Loucy (cell line): ENCODE data around the gene TENM3.

Source experiments
- H2AFZ ChIP-seq: fragments of 200-600 bp; sonication (generic); 2 replicates; pipeline ENCODE4 v1.6.0; 2016; ENCODE audit warnings: antibody characterized with exemption, mild to moderate bottlenecking, low read length, moderate library complexity
- H3F3A ChIP-seq: fragments of 200-600 bp; 2 replicates; pipeline ENCODE4 v1.6.0; 2016; ENCODE audit warnings: antibody characterized with exemption, low read depth, mild to moderate bottlenecking
- H3K27me3 ChIP-seq: fragments of 200-600 bp; sonication (generic); 2 replicates; pipeline ENCODE4 v1.6.1; 2014; ENCODE audit warnings: low read length, mild to moderate bottlenecking; ENCODE audit not compliant: insufficient read depth, poor library complexity, severe bottlenecking
- H3K36me3 ChIP-seq: fragments of 200-600 bp; sonication (generic); 2 replicates; pipeline ENCODE4 v1.6.1; 2016; ENCODE audit warnings: low read length; ENCODE audit not compliant: insufficient read depth
- H3K4me1 ChIP-seq: fragments of 200-600 bp; sonication (generic); 2 replicates; pipeline ENCODE4 v1.5.1; 2014; ENCODE audit warnings: low read length, mild to moderate bottlenecking; ENCODE audit not compliant: insufficient read depth, poor library complexity, severe bottlenecking
- H3K4me2 ChIP-seq: fragments of 200-600 bp; sonication (generic); 2 replicates; pipeline ENCODE4 v1.6.0; 2014; ENCODE audit warnings: antibody characterized with exemption, low read length, low read depth, mild to moderate bottlenecking; ENCODE audit not compliant: poor library complexity, severe bottlenecking
- H3K4me3 ChIP-seq: fragments of 200-600 bp; sonication (generic); 2 replicates; pipeline ENCODE4 v1.5.1; 2014; ENCODE audit warnings: low read length, mild to moderate bottlenecking, mixed read lengths; ENCODE audit not compliant: poor library complexity, severe bottlenecking
- H3K79me2 ChIP-seq: fragments of 200-600 bp; sonication (generic); 2 replicates; pipeline ENCODE4 v1.6.1; 2014; ENCODE audit warnings: low read length; ENCODE audit not compliant: insufficient read depth
- H3K9ac ChIP-seq: fragments of 200-600 bp; sonication (generic); 2 replicates; pipeline ENCODE4 v1.6.0; 2014; ENCODE audit warnings: mild to moderate bottlenecking, low read depth, low read length, moderate library complexity; ENCODE audit not compliant: poor library complexity, severe bottlenecking
- H3K9me2 ChIP-seq: fragments of 200-600 bp; sonication (generic); replicated peaks from 2 replicates; pipeline ENCODE4 v1.6.1; 2016; ENCODE audit warnings: low read depth, low read length, mixed read lengths
- H3K9me3 ChIP-seq: fragments of 200-600 bp; sonication (generic); 2 replicates; pipeline ENCODE4 v1.6.1; 2014; ENCODE audit warnings: mild to moderate bottlenecking, antibody characterized with exemption, low read length, low read depth; ENCODE audit not compliant: insufficient read depth
- H4K20me1 ChIP-seq: fragments of 200-600 bp; sonication (generic); 2 replicates; pipeline ENCODE4 v1.6.0; 2014; ENCODE audit warnings: antibody characterized with exemption, low read length, mild to moderate bottlenecking; ENCODE audit not compliant: insufficient read depth, poor library complexity, severe bottlenecking
- CTCF ChIP-seq: fragments of 200-600 bp; sonication (generic); conservative IDR thresholded peaks from 2 replicates; pipeline ENCODE4 v1.5.1; 2014; ENCODE audit warnings: mild to moderate bottlenecking, antibody characterized with exemption, low read length
- EZH2phosphoT487 ChIP-seq: fragments of 200-600 bp; IDR thresholded peaks from 2 replicates; pipeline ENCODE4 v1.6.1; 2018; ENCODE audit warnings: antibody characterized with exemption, mild to moderate bottlenecking, moderate library complexity, borderline replicate concordance

TENM3 gene

GRCh38 chr4:182778222-182778982, 535.2 kb downstream of the TENM3 start:
- no peaks in the 10 kb centered on the region for H3K4me1 ChIP-seq
- TF ChIP-seq CTCF (no peak), EZH2phosphoT487 (no peak)
- no peaks in the 10 kb centered on the region for H3K9me3 ChIP-seq
- no peaks in the 10 kb centered on the region for H3K36me3 ChIP-seq
- H3K79me2 ChIP-seq, result no peaks in the 10 kb centered on the region
- H3F3A ChIP-seq, result no peaks in the 10 kb centered on the region
- H3K4me2 ChIP-seq, result no peak overlapping the region
- no peaks in the 10 kb centered on the region for H3K27me3 ChIP-seq
- H4K20me1 ChIP-seq, result no peaks in the 10 kb centered on the region
- no peaks in the 10 kb centered on the region for H3K9me2 ChIP-seq
- H3K4me3 ChIP-seq, result no peak overlapping the region
- no peak overlapping the region for H3K9ac ChIP-seq
- H2AFZ ChIP-seq, result no peak overlapping the region

GRCh38 chr4:182786991-182787390, 543.8 kb downstream of the TENM3 start:
- no peaks in the 10 kb centered on the region for H3K27me3 ChIP-seq
- no peak overlapping the region for H2AFZ ChIP-seq
- H3K9me2 ChIP-seq, result no peaks in the 10 kb centered on the region
- no peaks in the 10 kb centered on the region for H3K4me1 ChIP-seq
- no peaks in the 10 kb centered on the region for H4K20me1 ChIP-seq
- no peaks in the 10 kb centered on the region for H3K36me3 ChIP-seq
- TF ChIP-seq CTCF (no peak), EZH2phosphoT487 (no peak)
- H3K9ac ChIP-seq, result no peak overlapping the region
- no peak overlapping the region for H3K4me2 ChIP-seq
- no peaks in the 10 kb centered on the region for H3K79me2 ChIP-seq
- no peaks in the 10 kb centered on the region for H3F3A ChIP-seq
- H3K4me3 ChIP-seq, result no peak overlapping the region
- H3K9me3 ChIP-seq, result no peaks in the 10 kb centered on the region

- H3F3A ChIP-seq, result no peaks in the 10 kb centered on the region
- H3K4me2 ChIP-seq, result no peak overlapping the region
- no peaks in the 10 kb centered on the region for H3K4me1 ChIP-seq
- no peaks in the 10 kb centered on the region for H3K9me3 ChIP-seq
- no peaks in the 10 kb centered on the region for H3K27me3 ChIP-seq
- no peak overlapping the region for H3K4me3 ChIP-seq
- no peaks in the 10 kb centered on the region for H3K9me2 ChIP-seq
- H4K20me1 ChIP-seq, result no peaks in the 10 kb centered on the region
- H3K36me3 ChIP-seq, result no peaks in the 10 kb centered on the region
- TF ChIP-seq CTCF (no peak), EZH2phosphoT487 (no peak)
- H3K9ac ChIP-seq, result no peak overlapping the region
- H3K79me2 ChIP-seq, result no peaks in the 10 kb centered on the region
- H2AFZ ChIP-seq, result no peak overlapping the region
Observed at GRCh38 chr4:182788201-182788600, 545.0 kb downstream of the TENM3 start.
